ENCODE measurements around the gene DCP1A. TPM values are rescaled to one million over a fixed set of nuclear protein-coding genes. Genes with fewer than 3 reads are reported as not detected.
"Not testable (repeated sequence)": the region's sequence is repeated elsewhere in the genome, so short reads cannot be mapped to it uniquely, and the experiment has no call there.

The DCP1A gene
- total RNA-seq, 1 donor from 2014 or later: 44.3 TPM

- no peak for DNase-seq (ENCODE audit: low spot score)
- no peaks in the 10 kb centered on the region for H3K9me3 Mint-ChIP-seq
- H3K4me3 Mint-ChIP-seq (ENCODE audit: low read depth): no peak overlapping the region
- H3K27ac Mint-ChIP-seq: no peak overlapping the region
- no peaks in the 10 kb centered on the region for H3K27me3 Mint-ChIP-seq (ENCODE audit: low read depth)
- peaks cover 8% of the 10 kb centered on the region for H3K4me1 Mint-ChIP-seq (ENCODE audit: low read depth)
- intact Hi-C loops (cut with micrococcal nuclease): no loop called here
- peaks cover 31% of the 10 kb centered on the region for H3K36me3 Mint-ChIP-seq (ENCODE audit: low read depth)
Measured at GRCh38 chr3:53320697-53321096, 26.6 kb downstream of the DCP1A start.

- Mint-ChIP-seq H3K36me3 (ENCODE audit: low read depth) (peaks cover 27% of the 10 kb centered on the region), H3K27ac (no peak overlapping the region), H3K4me3 (ENCODE audit: low read depth) (no peak overlapping the region), H3K4me1 (ENCODE audit: low read depth) (peaks cover 6% of the 10 kb centered on the region), H3K9me3 (no peaks in the 10 kb centered on the region), H3K27me3 (ENCODE audit: low read depth) (no peaks in the 10 kb centered on the region)
- no peak for DNase-seq (ENCODE audit: low spot score)
- intact Hi-C loops (cut with micrococcal nuclease): no loop called here
Measured at GRCh38 chr3:53318522-53318921, 28.8 kb downstream of the DCP1A start.

- Mint-ChIP-seq H3K4me3 (ENCODE audit: low read depth) (no peak overlapping the region), H3K27me3 (ENCODE audit: low read depth) (no peaks in the 10 kb centered on the region), H3K9me3 (no peaks in the 10 kb centered on the region), H3K36me3 (ENCODE audit: low read depth) (peaks cover 44% of the 10 kb centered on the region), H3K27ac (no peak overlapping the region), H3K4me1 (ENCODE audit: low read depth) (no peaks in the 10 kb centered on the region)
- DNase-seq (ENCODE audit: low spot score): no peak
- intact Hi-C loops (cut with micrococcal nuclease): no loop called here
Measured at GRCh38 chr3:53312832-53313231, 34.5 kb downstream of the DCP1A start.

GRCh38 chr3:53311882-53312281 lies 35.5 kb downstream of the DCP1A start:
- no peak overlapping the region for H3K4me3 Mint-ChIP-seq (ENCODE audit: low read depth)
- no peaks in the 10 kb centered on the region for H3K9me3 Mint-ChIP-seq
- intact Hi-C loops (cut with micrococcal nuclease): no loop called here
- H3K36me3 Mint-ChIP-seq (ENCODE audit: low read depth): peaks cover 47% of the 10 kb centered on the region
- H3K27me3 Mint-ChIP-seq (ENCODE audit: low read depth): no peaks in the 10 kb centered on the region
- no peaks in the 10 kb centered on the region for H3K4me1 Mint-ChIP-seq (ENCODE audit: low read depth)
- no peak overlapping the region for H3K27ac Mint-ChIP-seq
- DNase-seq (ENCODE audit: low spot score): no peak

GRCh38 chr3:53303957-53304356 lies 43.4 kb downstream of the DCP1A start:
- no peaks in the 10 kb centered on the region for H3K9me3 Mint-ChIP-seq
- no peaks in the 10 kb centered on the region for H3K4me1 Mint-ChIP-seq (ENCODE audit: low read depth)
- peaks cover 49% of the 10 kb centered on the region for H3K36me3 Mint-ChIP-seq (ENCODE audit: low read depth)
- H3K27ac Mint-ChIP-seq: no peak overlapping the region
- DNase-seq (ENCODE audit: low spot score): no peak
- H3K4me3 Mint-ChIP-seq (ENCODE audit: low read depth): no peak overlapping the region
- intact Hi-C loops (cut with micrococcal nuclease): loop anchor here (5.0 kb wide), 1 partner anchor 208 kb away; no protein-coding TSS in a partner anchor
- H3K27me3 Mint-ChIP-seq (ENCODE audit: low read depth): no peaks in the 10 kb centered on the region

GRCh38 chr3:53303549-53303948 lies 43.8 kb downstream of the DCP1A start:
- Mint-ChIP-seq H3K27ac (no peak overlapping the region), H3K9me3 (no peaks in the 10 kb centered on the region), H3K27me3 (ENCODE audit: low read depth) (no peaks in the 10 kb centered on the region), H3K4me3 (ENCODE audit: low read depth) (no peak overlapping the region), H3K36me3 (ENCODE audit: low read depth) (peaks cover 46% of the 10 kb centered on the region), H3K4me1 (ENCODE audit: low read depth) (no peaks in the 10 kb centered on the region)
- no peak for DNase-seq (ENCODE audit: low spot score)
- intact Hi-C loops (cut with micrococcal nuclease): loop anchor here (5.0 kb wide), 1 partner anchor 209 kb away; no protein-coding TSS in a partner anchor

GRCh38 chr3:53300826-53301225 lies 46.5 kb downstream of the DCP1A start:
- Mint-ChIP-seq H3K9me3 (no peaks in the 10 kb centered on the region), H3K4me3 (ENCODE audit: low read depth) (no peak overlapping the region), H3K36me3 (ENCODE audit: low read depth) (peaks cover 44% of the 10 kb centered on the region), H3K27ac (no peak overlapping the region), H3K27me3 (ENCODE audit: low read depth) (no peaks in the 10 kb centered on the region), H3K4me1 (ENCODE audit: low read depth) (no peaks in the 10 kb centered on the region)
- intact Hi-C loops (cut with micrococcal nuclease): loop anchor here (5.0 kb wide), 1 partner anchor 211 kb away; no protein-coding TSS in a partner anchor
- no peak for DNase-seq (ENCODE audit: low spot score)

GRCh38 chr3:53299611-53300023 lies 47.7 kb downstream of the DCP1A start:
- not testable (repeated sequence) for H3K4me3 Mint-ChIP-seq (ENCODE audit: low read depth); H3K27me3 Mint-ChIP-seq (ENCODE audit: low read depth); DNase-seq (ENCODE audit: low spot score); H3K4me1 Mint-ChIP-seq (ENCODE audit: low read depth); H3K9me3 Mint-ChIP-seq; H3K27ac Mint-ChIP-seq
- intact Hi-C loops (cut with micrococcal nuclease): loop anchor here (5.0 kb wide), 2 partner anchors 53 to 213 kb away; no protein-coding TSS in a partner anchor
- peaks cover 40% of the 10 kb centered on the region for H3K36me3 Mint-ChIP-seq (ENCODE audit: low read depth)

- H3K36me3 Mint-ChIP-seq (ENCODE audit: low read depth): peaks cover 32% of the 10 kb centered on the region
- H3K4me1 Mint-ChIP-seq (ENCODE audit: low read depth): no peaks in the 10 kb centered on the region
- no peaks in the 10 kb centered on the region for H3K27me3 Mint-ChIP-seq (ENCODE audit: low read depth)
- H3K9me3 Mint-ChIP-seq: no peaks in the 10 kb centered on the region
- no peak for DNase-seq (ENCODE audit: low spot score)
- no peak overlapping the region for H3K4me3 Mint-ChIP-seq (ENCODE audit: low read depth)
- intact Hi-C loops (cut with micrococcal nuclease): loop anchor here (5.0 kb wide), 1 partner anchor 57 kb away; no protein-coding TSS in a partner anchor
- H3K27ac Mint-ChIP-seq: peak overlapping the region; percentile 33
Measured at GRCh38 chr3:53295410-53295809, 51.9 kb downstream of the DCP1A start.

GRCh38 chr3:53293867-53294266 lies 53.5 kb downstream of the DCP1A start:
- intact Hi-C loops (cut with micrococcal nuclease): no loop called here
- Mint-ChIP-seq H3K27me3 (ENCODE audit: low read depth) (no peaks in the 10 kb centered on the region), H3K4me1 (ENCODE audit: low read depth) (no peaks in the 10 kb centered on the region), H3K27ac (no peak overlapping the region), H3K9me3 (no peaks in the 10 kb centered on the region), H3K36me3 (ENCODE audit: low read depth) (peaks cover 33% of the 10 kb centered on the region), H3K4me3 (ENCODE audit: low read depth) (no peak overlapping the region)
- no peak for DNase-seq (ENCODE audit: low spot score)

GRCh38 chr3:53288214-53288613 lies 59.1 kb downstream of the DCP1A start:
- H3K9me3 Mint-ChIP-seq: no peaks in the 10 kb centered on the region
- intact Hi-C loops (cut with micrococcal nuclease): no loop called here
- H3K4me1 Mint-ChIP-seq (ENCODE audit: low read depth): peaks cover 9% of the 10 kb centered on the region
- DNase-seq (ENCODE audit: low spot score): no peak
- no peaks in the 10 kb centered on the region for H3K27me3 Mint-ChIP-seq (ENCODE audit: low read depth)
- peaks cover 66% of the 10 kb centered on the region for H3K36me3 Mint-ChIP-seq (ENCODE audit: low read depth)
- no peak overlapping the region for H3K4me3 Mint-ChIP-seq (ENCODE audit: low read depth)
- no peak overlapping the region for H3K27ac Mint-ChIP-seq

GRCh38 chr3:53287131-53287629 lies 60.2 kb downstream of the DCP1A start:
- no peak for DNase-seq (ENCODE audit: low spot score)
- intact Hi-C loops (cut with micrococcal nuclease): no loop called here
- Mint-ChIP-seq H3K9me3 (no peaks in the 10 kb centered on the region), H3K4me1 (ENCODE audit: low read depth) (peaks cover 9% of the 10 kb centered on the region), H3K27ac (peak overlapping the region; percentile 72), H3K27me3 (ENCODE audit: low read depth) (no peaks in the 10 kb centered on the region), H3K4me3 (ENCODE audit: low read depth) (no peak overlapping the region), H3K36me3 (ENCODE audit: low read depth) (peaks cover 69% of the 10 kb centered on the region)

GRCh38 chr3:53286727-53287126 lies 60.6 kb downstream of the DCP1A start:
- no peaks in the 10 kb centered on the region for H3K27me3 Mint-ChIP-seq (ENCODE audit: low read depth)
- intact Hi-C loops (cut with micrococcal nuclease): no loop called here
- no peaks in the 10 kb centered on the region for H3K9me3 Mint-ChIP-seq
- H3K36me3 Mint-ChIP-seq (ENCODE audit: low read depth): peaks cover 65% of the 10 kb centered on the region
- peaks cover 9% of the 10 kb centered on the region for H3K4me1 Mint-ChIP-seq (ENCODE audit: low read depth)
- peak overlapping the region; percentile 72 for H3K27ac Mint-ChIP-seq
- no peak for DNase-seq (ENCODE audit: low spot score)
- H3K4me3 Mint-ChIP-seq (ENCODE audit: low read depth): no peak overlapping the region

GRCh38 chr3:53282581-53282980 lies 64.8 kb downstream of the DCP1A start:
- Mint-ChIP-seq H3K9me3 (no peaks in the 10 kb centered on the region), H3K4me3 (ENCODE audit: low read depth) (no peak overlapping the region), H3K27me3 (ENCODE audit: low read depth) (no peaks in the 10 kb centered on the region), H3K27ac (no peak overlapping the region), H3K4me1 (ENCODE audit: low read depth) (peaks cover 7% of the 10 kb centered on the region), H3K36me3 (ENCODE audit: low read depth) (peaks cover 46% of the 10 kb centered on the region)
- no peak for DNase-seq (ENCODE audit: low spot score)
- intact Hi-C loops (cut with micrococcal nuclease): no loop called here

Data from activated T-helper 2 cell treated with anti-CD3 and anti-CD28 coated beads, Interferon-gamma antibody, Interleukin-2, Interleukin-4, amounts not matched to agents 10 μg/mL and 5 μg/mL and 100 μg/mL, durations not matched to agents 14 hours and 24 hours and 36 hours (primary cell).